Motor neuron (in vitro differentiated cells): ENCODE measurements around the gene RBM39. TPM values are rescaled to one million over a fixed set of nuclear protein-coding genes. Genes with fewer than 3 reads are reported as not detected.
"Not testable (repeated sequence)": the region's sequence is repeated elsewhere in the genome, so short reads cannot be mapped to it uniquely, and the experiment has no call there.

Experiments
- ATAC-seq, 8 experiments: fragments of 200-7000 bp; cut with Tn5 transposase; replicated peaks in 6 of 8; 2 replicates each; pipeline ENCODE4 v1.8.0; 2021; ENCODE audit warnings: mild to moderate bottlenecking in 8 of 8, moderate library complexity in 8 of 8
- H3K27ac ChIP-seq, 2 donors: fragments of 250-450 bp; sonication (Bioruptor Pico); 2 replicates each; pipeline ENCODE4 v1.9.0; 2021; ENCODE audit warnings: antibody characterized with exemption in 2 of 2, mild to moderate bottlenecking in 2 of 2, moderate library complexity in 1 of 2
- H3K4me1 ChIP-seq, 2 donors: fragments of 250-450 bp; sonication (Bioruptor Pico); replicated peaks in 1 of 2; 2 replicates each; pipeline ENCODE4 v1.6.1; 2021; ENCODE audit warnings: antibody characterized with exemption in 2 of 2, mild to moderate bottlenecking in 2 of 2, moderate library complexity in 1 of 2
- H3K4me3 ChIP-seq, 5 donors: fragments of 250-450 bp; sonication (Bioruptor Pico); 2 replicates each; pipeline ENCODE4 v1.9.0; 2021; ENCODE audit warnings: antibody characterized with exemption in 5 of 5, mild to moderate bottlenecking in 5 of 5, moderate library complexity in 4 of 5
- WGBS, 10 experiments: fragments of 450-650 bp; shearing (Covaris generic); methylation state at CpG; one replicate each; pipeline ENCODE4 v1.0.0; 2022; 5-methylcytosine and 5-hydroxymethylcytosine counted together
- in situ Hi-C, 9 experiments: fragments of 400-800 bp; cut with MboI; loops; one replicate each; pipeline ENCODE4 v1.15.0; 2021; ENCODE audit warnings: low sequenced_read_pairs in 9 of 9, low pct_unique_long_range_greater_than_20kb in 2 of 9; ENCODE audit not compliant: unreplicated experiment in 9 of 9
- total RNA-seq, 8 experiments: library from RNA; unstranded; fragments of 300-600 nt; gene quantifications; 2 replicates each; pipeline versions ENCODE4 v1.2.3 to v1.2.4, GENCODE V29; 2022

Gene RBM39
- total RNA-seq, 8 experiments from 2014 or later, result 254 to 567 (median 319) TPM

DNA sequence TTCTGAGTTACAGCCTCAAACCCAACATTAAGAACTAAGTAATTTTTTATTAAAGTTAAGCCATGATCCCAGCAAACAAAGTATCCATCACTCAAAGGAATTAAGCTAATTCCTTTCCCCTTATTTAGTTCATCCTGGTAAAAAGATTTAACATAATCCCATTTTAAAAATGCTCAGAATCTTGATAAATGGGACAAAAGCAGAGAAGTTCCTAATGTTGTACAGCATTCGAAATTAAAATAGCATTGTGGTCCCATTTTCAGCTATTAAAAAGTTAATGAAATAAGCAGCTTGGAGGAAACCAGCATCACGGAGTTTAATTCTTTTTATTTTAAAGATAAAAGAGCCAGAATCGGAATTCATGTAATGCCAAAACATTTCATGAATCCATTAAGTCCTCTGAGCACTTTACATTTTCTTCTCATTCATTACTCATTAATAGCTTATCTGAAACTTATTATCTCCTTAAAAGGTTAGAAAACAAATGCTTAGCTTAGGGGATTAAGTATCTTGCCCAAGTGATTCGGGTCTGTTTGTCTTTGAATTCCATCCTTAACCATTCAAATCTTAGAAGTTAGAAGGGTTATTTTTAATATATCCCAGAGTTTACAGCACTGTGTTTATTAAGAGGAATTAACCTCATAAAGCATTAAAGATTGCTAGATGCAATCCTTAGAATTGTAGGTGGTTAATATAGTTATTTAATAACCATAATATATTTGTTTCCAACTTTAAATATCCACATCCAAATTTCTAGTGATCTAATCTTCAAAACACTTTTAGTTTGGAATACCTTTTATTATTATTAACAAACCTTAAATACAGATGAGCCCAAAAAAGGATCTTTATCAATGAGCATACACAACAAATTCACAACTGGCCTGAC, 11.2 kb downstream of the RBM39 start:
- Histone ChIP-seq H3K4me1 (peaks cover 7 to 11% of the 10 kb centered on the region in 2 donors), H3K4me3 (no peak overlapping the region), H3K27ac (no peak overlapping the region)
- 11 to 97% (median 72%) methylated on average over 1 to 4 of the region's 4 CpGs; no CpG with 5 or more reads in 1 of the 10 experiments for WGBS, 10 experiments
- ATAC-seq, result no peak
- in situ Hi-C loops, result loop anchor here in 1 of 9 experiments (25.0 kb wide), 1 partner anchor 156 kb away; no protein-coding TSS in a partner anchor

DNA sequence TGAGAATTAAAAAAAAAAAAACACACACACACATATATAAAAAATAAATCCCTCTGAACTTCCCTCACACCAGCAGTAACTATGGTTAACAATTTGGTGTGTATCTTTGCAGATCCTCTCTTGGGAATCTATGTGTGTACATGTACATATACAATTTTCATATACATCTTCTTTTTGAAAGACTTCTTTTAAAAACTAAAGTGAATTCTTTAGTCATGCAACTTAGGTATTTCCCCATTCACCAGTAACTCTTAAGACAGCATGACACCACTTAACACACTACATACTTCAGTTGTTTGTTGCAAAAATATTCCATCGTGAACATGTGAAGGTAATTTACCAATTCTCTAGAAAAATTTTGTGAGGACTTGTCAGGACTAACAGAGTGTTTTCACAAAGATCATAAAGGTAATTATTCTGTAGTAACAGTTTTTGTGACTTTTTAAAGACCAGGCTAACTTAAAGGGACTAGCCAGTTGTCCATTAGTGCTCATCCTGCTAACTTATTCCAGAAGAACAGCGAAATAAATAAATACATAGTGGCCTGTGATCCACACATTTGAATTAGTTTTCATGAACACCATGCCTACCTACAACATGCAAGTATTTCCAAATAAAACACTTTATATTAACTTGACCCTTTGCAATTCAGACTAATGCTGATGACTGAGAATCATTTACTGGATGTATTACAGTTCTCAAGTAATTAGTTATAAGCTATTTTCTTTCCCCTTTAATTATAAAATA, 12.1 kb downstream of the RBM39 start:
- no peak for ATAC-seq
- Histone ChIP-seq H3K27ac (no peak overlapping the region), H3K4me1 (peaks cover 5 to 9% of the 10 kb centered on the region in 2 donors), H3K4me3 (no peak overlapping the region)
- WGBS, 10 experiments, result 19 to 100% (median 84%) methylated on average over 1 to 2 of the region's 2 CpGs
- in situ Hi-C loops, result loop anchor here in 1 of 9 experiments (25.0 kb wide), 1 partner anchor 157 kb away; no protein-coding TSS in a partner anchor

DNA sequence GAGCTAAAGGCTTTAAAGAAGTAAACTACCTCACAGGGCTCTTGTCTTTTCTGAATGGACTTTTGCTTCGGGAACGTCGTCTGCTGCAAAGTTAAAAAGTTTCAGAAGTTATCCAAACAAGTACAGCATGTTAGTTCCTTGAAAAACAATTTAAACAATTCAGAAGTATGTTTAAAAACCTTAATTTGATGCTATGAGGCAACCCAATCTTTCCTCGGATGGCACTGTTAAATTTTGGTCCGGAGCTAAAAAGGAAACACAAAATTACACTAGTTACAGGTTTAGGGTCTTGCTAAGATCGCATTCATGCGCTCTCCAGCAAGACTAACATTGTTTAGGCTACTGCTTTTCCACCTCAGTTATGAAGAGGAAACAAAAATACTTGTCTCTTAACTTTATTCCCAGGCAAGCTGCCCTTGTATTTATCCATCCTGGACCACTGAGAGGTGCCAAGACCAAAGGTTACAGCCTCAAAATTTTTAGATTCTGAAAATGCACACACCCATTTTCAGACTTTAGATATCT, 12.7 kb downstream of the RBM39 start:
- Histone ChIP-seq H3K27ac (no peak overlapping the region), H3K4me3 (no peak overlapping the region), H3K4me1 (peaks cover under 1 to 3% of the 10 kb centered on the region in 2 donors)
- 74 to 100% (median 92%) methylated on average over 3 to 7 of the region's 7 CpGs for WGBS, 10 experiments
- in situ Hi-C loops, result loop anchor here in 1 of 9 experiments (25.0 kb wide), 1 partner anchor 158 kb away; no protein-coding TSS in a partner anchor
- ATAC-seq, result no peak

DNA sequence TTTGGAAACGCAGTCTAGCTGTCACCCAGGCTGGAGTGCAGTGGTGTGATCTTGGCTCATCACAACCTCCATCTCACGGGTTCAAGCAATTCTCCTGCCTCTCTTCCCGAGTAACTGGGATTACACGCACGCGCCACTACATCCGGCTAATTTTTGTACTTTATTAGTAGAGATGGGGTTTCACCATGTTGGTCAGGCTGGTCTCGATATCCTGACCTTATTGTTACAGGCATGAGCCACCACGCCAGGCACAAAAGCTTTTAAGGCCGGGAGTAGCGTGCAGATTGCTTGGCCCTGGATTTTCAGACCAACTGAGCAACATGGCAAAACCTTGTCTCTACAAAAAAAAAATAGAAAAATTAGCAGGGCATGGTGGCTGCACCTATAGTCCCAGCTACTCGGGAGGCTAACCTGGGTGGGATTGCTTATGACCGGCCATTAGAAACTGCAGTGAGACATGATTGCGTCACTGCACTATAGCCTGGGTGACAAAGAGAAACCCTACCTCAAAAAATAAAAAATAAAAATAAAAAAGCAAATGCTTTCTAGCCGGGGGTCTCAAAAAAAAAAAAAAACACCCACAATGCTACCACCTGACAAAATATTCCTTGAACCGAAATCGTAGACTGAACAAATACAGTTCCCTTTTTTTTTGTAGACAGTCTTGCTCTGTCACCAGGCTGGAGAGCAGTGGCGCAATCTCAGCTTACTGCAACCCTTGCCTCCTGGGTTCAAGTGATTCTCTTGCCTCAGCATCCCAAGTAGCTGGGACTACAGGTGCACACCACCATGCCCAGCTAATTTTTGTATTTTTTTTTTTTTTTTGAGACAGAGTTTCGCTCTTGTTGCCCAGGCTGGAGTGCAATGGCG, 15.0 kb downstream of the RBM39 start:
- Histone ChIP-seq H3K27ac (no peak overlapping the region), H3K4me1 (peaks cover 0 to 2% of the 10 kb centered on the region in 2 donors), H3K4me3 (no peak overlapping the region)
- in situ Hi-C loops, result loop anchor here in 1 of 9 experiments (25.0 kb wide), 1 partner anchor 160 kb away; no protein-coding TSS in a partner anchor
- no peak for ATAC-seq
- WGBS, 10 experiments, result 80 to 100% (median 99%) methylated on average over 4 to 20 of the region's 20 CpGs; no CpG with 5 or more reads in 1 of the 10 experiments

DNA sequence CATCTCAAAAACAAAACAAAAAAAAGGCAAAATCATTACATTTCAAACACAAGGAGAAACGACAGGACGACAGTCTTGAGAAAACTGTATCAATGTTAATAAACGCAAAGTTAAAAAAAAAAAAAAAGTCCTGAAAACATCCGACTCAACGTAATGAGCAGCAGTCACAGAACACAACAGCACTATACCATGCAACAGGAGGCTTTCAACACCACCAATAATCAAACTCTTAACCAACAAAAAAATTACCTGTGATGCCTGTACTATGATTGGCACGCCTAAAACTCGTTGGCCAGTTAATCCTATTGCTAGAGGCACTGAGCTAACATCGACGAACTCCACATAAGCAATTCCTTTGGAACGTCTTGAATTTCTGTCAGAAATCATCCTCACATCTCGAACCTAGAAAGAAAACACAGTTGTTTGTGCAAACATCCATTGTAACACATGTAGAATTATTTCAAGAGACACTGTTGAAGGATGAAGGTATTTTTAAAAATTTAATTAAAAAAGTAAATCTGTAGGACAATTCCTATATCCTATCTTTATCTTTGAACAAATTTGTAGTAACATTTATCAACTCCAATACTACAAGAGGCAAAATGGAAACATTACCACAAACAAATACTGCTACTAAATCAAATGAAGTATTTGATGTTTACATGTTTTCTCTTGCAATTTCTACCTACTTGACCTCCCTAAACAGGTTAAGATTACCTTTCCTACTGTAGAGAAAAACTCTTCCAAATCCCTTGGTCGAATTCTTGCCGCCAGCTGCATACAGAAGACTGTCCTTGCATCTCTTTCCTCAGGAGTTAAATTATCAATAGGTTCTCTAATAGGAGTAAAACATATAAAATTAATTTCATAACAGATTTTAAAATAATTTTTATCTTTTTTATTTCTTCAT, 17.5 kb downstream of the RBM39 start:
- H3K4me1 ChIP-seq, result no peaks in the 10 kb centered on the region
- WGBS, 10 experiments, result 72 to 100% (median 95%) methylated on average over 4 to 13 of the region's 13 CpGs
- ATAC-seq, result no peak
- in situ Hi-C loops, result loop anchor here in 2 of 9 experiments (25.0 kb wide), 1 partner anchor 163 kb away; no protein-coding TSS in a partner anchor
- no peak overlapping the region for H3K27ac ChIP-seq
- no peak overlapping the region for H3K4me3 ChIP-seq

- H3K4me3 ChIP-seq, H3K4me1 ChIP-seq, H3K27ac ChIP-seq, ATAC-seq: not testable (repeated sequence)
- WGBS, 10 experiments, result 94 to 100% (median 100%) methylated on average over 1 to 9 of the region's 12 CpGs; no CpG with 5 or more reads in 2 of the 10 experiments
- in situ Hi-C loops, result loop anchor here in 1 of 9 experiments (25.0 kb wide), 1 partner anchor 164 kb away; no protein-coding TSS in a partner anchor
Observed at GRCh38 chr20:35723652-35724320, 18.3 kb downstream of the RBM39 start.

GRCh38 chr20:35723275-35723639, 18.8 kb downstream of the RBM39 start:
- not testable (repeated sequence) for H3K4me3 ChIP-seq, ATAC-seq, H3K4me1 ChIP-seq, H3K27ac ChIP-seq
- in situ Hi-C loops, result loop anchor here in 1 of 9 experiments (25.0 kb wide), 1 partner anchor 164 kb away; no protein-coding TSS in a partner anchor
- 75 to 100% (median 100%) methylated on average over 1 to 4 of the region's 4 CpGs for WGBS, 10 experiments

- WGBS, 10 experiments, result 83 to 100% (median 100%) methylated on average over 1 to 3 of the region's 3 CpGs; no CpG with 5 or more reads in 1 of the 10 experiments
- in situ Hi-C loops, result loop anchor here in 1 of 9 experiments (25.0 kb wide), 1 partner anchor 166 kb away; no protein-coding TSS in a partner anchor
- H3K27ac ChIP-seq, result no peak overlapping the region
- H3K4me1 ChIP-seq, result no peaks in the 10 kb centered on the region
- no peak for ATAC-seq
- H3K4me3 ChIP-seq, result no peak overlapping the region
Observed at GRCh38 chr20:35721621-35722020, 20.4 kb downstream of the RBM39 start.

GRCh38 chr20:35721219-35721618, 20.8 kb downstream of the RBM39 start:
- in situ Hi-C loops, result loop anchor here in 1 of 9 experiments (25.0 kb wide), 1 partner anchor 166 kb away; no protein-coding TSS in a partner anchor
- 58 to 100% (median 100%) methylated on average over 1 to 3 of the region's 3 CpGs; no CpG with 5 or more reads in 2 of the 10 experiments for WGBS, 10 experiments
- no peak for ATAC-seq
- H3K4me3 ChIP-seq, result no peak overlapping the region
- H3K27ac ChIP-seq, result no peak overlapping the region
- no peaks in the 10 kb centered on the region for H3K4me1 ChIP-seq

DNA sequence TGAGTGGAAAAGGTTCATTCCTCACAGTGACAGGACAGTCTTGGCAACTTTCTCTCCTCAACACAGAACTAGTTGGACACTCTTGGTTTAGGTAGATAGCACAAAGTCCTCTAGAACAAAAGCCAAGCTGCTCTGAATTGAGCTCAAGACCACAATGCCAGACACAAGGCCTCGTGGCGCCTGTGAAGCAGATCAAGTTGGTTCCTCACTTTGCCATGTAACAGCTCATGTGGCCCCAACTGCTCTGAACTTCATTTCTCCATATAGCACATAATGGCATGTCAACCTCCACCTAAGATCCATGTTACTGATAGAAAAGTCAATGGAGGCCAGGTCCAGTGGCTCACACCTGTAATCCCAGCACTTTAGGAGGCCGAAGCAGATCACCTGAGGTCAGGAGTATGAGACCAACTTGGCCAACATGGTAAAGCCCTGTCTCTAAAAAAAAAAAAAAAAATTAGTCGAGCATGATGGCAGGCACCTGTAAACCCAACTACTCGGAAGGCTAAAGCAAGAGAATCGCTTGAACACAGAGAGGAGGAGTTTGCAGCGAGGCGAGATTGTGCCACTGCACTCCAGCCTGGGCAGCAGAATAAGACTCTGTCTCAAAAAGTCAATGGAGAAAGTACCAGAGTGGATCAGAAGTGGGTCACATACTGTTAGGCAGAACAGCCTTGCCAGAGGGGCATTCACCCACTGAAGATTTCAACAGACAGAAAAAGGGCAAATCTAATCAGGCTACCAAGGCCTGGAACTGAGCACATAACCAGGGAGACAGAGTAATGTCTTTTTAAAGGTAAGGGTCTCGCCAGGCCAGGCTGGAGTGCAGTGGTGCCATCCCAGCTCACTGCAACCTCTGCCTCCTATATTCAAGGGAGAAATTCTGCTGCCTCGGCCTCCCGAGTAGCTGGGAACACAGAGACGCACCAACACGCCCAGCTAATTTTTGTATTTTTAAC, 21.6 kb downstream of the RBM39 start:
- in situ Hi-C loops, result loop anchor here in 1 of 9 experiments (25.0 kb wide), 1 partner anchor 167 kb away; no protein-coding TSS in a partner anchor
- ATAC-seq, result no peak
- H3K4me3 ChIP-seq, result no peak overlapping the region
- no peaks in the 10 kb centered on the region for H3K4me1 ChIP-seq
- no peak overlapping the region for H3K27ac ChIP-seq
- WGBS, 10 experiments, result 83 to 100% (median 94%) methylated on average over 1 to 10 of the region's 13 CpGs; no CpG with 5 or more reads in 3 of the 10 experiments
